GM19238 (cell line): ENCODE data around the gene SHC4.

Source experiments
- DNase-seq: peaks from one replicate; pipeline ENCODE4 v3.0.0; 2011; ENCODE audit warnings: low spot score; ENCODE audit not compliant: insufficient read length

Gene SHC4

DNA sequence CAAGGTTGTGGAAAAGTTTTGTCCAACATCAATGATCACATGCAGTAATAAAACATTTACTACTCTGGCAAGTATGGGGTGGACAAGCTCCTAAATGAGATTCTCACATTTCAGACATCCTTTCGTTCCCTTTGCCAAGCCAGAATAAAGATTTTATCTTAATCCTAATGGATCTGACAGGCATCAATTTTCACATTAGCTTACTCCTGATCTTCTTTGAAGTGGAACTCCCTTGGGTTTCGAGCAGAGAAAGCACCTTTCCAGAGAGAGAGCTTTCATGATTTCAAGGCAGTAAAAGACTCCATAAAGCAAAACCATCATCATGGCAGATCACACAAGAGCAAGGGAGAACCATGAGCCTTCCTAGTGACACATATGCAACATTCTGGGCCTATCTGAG, 113.1 kb downstream of the SHC4 start:
- no peak for DNase-seq

DNA sequence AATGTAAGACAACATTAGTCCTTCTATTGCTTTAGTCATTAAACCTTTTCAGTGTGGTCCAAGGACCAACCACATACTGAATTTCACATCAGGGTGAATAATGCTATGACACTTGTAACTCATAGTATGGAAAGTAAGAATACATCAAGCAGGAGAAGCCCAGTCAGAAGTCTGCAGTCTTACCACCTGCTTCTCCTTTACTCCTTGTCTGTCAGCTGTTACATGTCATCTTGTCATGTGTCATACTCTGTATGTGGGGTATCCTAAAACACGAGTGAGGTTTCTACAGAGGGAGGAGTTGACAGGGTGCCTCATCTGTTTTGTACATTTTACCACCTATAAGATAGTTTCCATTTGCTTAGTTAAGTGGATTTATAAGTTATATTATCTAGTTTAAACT, 118.6 kb downstream of the SHC4 start:
- DNase-seq: no peak

DNA sequence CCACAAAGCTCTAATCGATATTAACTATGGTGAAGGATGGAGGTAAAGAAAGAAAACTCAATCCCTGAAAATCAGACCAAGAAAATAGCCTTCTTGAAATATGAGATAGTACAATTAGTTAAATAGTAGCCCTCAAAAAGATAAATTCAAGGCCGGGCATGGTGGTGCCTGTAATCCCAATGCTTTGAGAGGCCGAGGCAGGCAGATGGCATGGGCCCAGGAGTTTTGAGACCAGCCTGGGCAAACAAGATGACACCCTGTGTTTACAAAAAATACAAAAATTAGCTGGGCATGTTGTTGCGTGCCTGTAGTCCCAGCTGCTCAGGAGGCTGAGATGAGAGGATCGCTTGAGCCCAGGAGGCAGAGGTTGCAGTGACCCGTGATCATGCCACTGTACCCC, 121.2 kb downstream of the SHC4 start:
- DNase-seq: no peak

DNA sequence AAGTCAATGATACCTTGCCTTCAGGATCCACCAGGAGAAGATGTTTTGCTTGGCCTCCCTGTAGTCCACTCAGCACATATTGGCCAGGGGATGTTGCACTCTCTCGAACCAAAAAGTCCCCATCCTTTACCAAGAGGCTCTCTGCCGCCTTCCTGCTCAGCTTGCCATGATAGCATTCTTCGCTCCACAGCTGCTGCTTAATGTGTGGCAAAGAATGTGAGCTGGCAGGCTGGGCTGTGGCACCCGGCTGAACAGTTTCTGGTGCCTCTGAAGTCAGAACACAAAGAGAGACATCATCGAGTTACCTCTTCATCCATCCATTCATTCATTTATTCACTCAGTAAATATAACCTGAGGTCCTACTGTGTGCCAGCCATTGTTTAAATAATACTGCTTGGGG, 129.0 kb downstream of the SHC4 start:
- no peak for DNase-seq

DNA sequence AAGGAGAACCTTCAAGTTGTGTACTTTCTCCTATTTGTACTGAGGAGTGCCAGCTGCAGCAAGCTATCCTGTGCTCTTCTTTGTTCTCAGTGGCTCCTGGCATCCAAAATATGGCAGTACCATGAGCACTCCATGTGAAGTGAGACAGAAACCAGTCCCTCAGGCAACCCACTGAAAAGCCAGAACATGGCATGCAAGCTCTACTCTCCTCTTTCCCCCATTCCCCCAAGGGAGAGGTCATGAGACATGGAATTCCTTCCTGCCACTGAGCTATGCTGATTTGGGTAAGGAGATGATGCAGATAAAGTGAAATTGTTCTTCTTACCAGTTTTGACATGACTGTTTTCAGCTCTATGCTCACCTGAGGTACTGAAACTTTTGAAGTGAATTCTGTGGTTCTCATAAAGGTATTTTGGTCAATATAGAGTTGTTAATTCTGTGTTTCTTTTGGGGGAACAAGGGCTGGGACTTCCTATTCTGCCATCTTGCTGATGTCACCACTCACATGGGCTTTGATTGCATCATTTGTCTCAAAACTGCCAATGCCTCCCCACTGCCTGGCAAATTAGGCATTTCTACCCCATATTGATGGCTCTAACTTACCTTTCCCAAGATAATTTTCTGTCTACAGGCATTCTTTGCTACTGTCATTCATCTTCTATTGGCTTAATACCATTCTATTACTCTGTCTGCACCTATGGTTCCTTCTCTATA, 130.0 kb downstream of the SHC4 start:
- DNase-seq: no peak

DNA sequence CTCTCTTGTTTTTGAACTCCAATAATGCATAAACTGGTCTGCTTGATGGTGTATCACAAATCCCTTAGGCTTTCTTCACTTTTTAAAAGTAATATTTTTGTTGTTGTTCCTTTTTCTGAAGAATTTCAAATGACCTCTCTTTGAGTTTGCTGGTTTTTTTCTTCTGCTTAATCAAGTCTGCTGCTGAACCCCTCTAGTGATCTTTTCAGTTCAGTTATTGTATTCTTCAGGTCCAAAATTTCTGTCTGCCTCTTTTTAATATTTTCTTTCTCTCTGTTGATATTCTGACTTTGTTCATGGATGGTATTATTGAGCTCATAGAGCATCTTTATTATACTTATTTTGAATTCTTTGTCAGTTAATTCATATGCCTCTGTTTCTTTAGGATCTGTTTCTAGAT, 131.1 kb downstream of the SHC4 start:
- DNase-seq: no peak

DNA sequence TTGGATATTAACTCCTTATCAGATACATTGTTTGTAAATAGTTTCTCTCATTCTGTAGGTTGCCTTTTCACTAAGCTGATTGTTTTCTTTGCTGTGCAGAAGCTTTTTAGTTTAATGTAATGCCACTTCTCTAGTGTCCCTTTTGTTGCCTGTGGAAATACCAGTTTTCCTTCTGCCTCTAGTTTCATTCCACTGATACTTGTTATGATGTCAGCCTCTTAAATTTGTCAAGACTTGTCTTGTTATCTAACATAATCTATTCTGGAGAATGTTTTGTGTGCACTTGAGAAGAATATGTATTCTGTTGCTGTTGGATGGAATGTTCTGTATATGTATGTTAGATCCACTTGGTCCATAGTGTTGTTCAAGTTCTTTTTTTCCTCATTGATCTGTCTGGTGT, 134.8 kb downstream of the SHC4 start:
- no peak for DNase-seq

DNA sequence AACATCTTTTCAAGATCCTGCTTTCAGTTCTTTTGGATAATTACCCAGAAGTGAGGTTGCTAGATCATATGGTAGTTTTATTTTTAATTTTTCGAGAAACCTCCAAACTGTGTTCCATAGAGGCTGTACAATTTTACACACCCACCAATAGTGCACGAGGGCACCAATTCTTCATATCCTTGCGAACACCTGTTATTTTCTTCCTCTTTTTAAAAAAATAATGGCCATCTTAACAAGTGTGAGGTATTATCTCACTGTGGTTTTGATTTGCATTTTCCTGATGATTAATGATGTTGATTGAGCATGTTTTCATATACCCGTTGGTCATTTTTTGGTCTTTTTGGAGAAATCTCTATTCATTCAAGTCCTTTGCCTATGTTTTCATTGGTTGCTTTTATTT, 135.2 kb downstream of the SHC4 start:
- no peak for DNase-seq

DNA sequence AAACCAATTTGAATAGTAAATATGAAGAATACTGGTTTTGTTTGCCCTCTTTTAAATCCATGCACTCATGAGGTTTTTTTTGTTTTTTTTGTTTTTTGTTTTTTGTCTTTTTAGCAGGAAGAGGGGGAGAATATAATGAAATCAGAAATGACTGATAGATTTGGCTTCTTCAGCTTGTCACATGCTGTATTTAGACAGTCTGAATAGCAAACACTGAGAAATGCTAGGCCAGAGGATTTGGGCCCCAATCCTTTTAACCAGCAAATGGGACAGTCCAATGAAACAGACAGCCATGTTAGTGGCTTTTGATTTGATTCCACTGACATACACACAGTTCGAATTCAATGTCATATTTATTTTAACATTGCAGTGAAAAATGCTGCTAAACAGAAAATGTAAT, 138.6 kb downstream of the SHC4 start:
- no peak for DNase-seq

DNA sequence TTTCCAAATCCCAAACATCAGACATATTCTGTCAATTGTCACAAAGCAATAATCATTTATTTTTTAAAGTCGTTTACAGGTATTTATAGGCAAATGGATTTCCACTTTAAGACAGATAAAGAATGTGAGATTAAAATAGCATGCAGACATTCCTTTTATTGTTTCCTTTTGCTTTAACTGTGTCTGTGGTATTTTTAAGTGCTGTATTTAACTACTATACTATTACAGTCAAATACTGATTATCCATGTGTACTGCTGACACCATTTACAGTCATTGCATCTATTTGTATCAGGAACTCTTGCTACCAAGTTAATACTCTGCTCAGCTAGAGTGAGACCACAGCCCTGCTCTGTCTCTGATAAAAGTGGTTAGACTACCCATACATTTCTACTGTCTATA, 140.0 kb downstream of the SHC4 start:
- no peak for DNase-seq

DNA sequence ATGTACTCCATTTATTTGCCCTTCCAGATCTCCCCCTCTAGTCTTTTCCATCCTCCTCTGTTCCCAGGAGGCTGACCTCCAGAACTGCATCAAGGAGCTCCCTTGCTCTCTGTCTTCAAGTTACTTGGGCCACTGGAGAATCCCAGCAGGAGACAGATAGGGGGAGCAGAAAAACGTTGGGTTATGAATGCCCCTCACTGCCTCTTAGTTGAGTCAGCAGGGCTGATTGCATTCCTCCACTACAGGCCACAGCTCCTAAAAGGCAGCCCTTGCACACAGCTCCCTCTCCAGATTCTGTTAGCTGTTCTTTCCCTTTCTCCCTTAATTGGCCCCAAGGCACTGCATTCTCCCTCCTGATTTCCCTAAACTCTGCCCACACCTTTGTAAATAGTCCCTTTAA, 140.5 kb downstream of the SHC4 start:
- no peak for DNase-seq

DNA sequence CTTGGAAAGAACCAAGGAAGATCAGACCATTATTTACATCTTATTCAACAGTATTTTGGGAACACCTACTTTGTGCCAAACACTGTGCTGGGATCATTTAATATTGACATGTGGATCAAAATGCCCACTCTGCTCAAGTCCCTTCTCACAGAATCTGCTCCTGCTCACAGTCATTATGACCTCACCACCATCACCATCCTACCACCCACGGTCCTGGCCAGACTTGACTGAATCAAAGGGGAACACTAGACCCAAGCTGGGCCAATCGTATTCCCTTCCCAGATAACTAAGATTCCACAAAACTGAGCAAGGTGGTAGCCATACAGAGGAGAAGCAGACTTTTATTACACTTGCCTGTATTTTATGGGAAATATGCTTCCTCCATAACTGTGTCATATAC, 149.4 kb downstream of the SHC4 start:
- DNase-seq: no peak

DNA sequence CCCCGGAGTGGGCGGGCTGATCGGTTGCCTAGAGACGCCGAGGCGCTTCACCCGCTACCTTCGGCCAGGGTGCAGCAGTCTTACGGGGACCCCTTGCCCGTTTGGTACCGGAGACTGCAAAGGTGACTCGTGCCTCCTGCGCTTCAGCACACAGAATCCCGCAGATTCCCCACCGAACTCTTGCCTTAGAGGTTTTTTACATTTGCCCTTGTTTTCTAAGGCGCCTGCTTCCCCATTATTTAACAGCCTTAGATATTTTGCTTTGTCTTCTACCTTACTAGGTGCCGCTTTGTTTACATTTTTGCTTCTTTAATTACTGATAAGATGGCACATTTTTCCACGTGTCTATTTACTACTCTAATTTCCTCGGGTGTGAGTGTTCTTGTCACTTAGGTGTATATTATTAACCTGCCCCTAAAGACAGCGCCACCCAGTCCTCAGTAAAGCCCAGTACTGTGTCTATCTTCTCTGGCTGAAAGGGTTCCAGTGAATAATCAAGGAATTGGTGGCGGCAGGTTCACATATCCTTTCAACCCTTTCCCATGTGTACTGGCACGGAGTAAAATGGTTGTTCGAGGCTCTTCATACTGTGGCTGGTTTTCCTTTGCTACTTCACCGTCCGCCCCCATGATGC, 152.3 kb downstream of the SHC4 start:
- DNase-seq: no peak

DNA sequence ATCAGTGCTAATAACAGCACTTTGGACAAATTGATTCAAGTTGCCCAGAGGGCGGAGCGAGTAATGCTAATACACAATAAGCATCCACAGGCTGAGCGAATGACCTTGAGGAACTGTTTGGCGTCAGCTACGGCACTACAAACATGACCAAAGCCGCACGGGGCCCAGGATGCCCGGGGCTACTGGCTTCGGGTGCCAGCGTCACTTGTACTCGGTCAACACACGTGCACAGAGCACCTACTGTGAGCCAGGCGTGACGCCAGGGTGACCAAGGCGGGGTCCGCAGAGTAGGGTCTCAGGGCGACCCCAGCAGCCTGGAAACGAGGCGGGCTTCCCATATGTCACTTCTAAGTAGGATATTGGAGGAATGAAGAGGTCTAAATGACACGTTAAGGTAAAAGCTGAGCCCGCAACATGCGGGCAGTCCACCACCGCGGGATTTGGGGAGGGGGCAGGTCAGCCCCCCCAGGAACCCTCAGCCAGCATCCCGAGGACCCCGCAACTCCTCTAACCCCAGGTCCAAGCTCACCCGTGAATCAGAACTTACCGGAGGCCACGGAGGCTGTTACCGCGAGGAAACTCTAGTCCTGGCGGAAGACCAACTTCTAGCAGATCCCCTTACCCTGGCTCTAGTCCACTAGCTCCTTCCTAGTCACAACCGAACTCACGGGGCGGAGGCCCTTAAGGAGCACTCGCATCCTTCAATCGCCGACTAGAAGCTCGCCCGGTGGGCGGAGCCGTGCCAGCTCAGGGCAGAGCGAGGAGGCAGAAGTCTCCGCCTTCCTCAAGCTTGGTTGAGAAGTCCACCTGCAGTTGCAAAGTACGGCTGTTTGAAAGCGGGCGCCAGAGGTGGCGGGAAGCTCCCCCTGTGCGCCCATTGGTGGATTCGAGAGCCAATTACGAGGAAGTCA, 153.1 kb downstream of the SHC4 start, which contains the start of gene CEP152:
CEP152 (minus strand) TSS at position 656 of the 911 bp plus-strand sequence. CDS start 5,420 bp downstream, outside the sequence.
- peak; percentile 77 for DNase-seq

DNA sequence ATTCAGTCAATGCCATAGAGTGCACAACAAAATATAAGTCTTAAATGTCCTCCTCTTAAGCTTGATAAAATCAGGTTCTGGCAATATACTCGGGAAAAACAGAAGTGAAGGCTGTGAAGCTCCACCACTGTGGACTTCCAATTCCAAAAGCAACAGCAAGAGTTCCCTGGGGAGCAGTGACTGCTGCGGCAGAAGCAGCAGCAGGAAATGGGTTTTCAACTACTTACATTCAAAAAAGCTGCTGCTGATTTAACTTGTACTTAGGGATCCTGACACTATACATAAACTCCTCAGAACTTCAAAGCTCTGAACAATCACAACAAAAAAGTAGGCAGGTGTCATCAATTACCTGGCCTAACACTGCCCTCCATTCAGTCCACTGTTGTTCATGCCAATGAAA, 157.6 kb downstream of the SHC4 start:
- no peak for DNase-seq

DNA sequence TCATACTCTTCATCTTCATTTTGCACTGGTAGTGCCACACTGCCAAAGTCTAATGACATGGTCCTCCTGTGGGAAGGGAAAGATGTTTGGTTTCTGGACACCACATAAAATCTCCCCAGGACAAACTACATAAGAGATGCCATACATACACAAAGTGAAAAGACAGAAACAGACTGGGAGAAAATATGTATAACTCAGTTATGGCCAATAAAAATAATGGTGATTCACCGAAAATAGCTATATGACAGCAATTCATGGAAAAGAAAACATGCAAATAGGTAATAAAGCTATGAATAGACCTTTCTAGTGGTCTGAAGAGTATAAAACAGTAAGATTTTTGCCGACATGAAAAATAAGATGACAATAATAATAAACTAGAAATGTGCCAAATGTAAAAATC, 158.1 kb downstream of the SHC4 start:
- DNase-seq: no peak

DNA sequence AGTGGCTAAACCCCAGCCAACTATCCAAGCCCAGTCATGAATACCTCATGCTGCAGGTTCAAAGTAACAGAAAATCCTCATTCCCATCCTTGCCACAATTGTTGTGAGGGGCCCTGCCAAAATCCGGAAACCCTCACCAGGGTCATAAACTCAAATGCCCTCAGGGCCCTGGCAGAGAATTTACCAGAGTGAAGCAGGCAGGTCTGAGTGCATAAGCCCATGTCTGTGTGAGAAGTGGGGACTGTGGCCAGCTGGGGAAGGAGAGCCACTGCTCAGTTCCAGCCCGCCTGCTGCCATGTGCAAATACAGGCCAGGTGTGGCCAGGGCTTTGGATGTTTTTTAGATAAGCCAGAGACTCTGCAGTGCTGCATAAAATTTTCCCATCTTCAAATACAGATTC, 159.8 kb downstream of the SHC4 start:
- DNase-seq: no peak

DNA sequence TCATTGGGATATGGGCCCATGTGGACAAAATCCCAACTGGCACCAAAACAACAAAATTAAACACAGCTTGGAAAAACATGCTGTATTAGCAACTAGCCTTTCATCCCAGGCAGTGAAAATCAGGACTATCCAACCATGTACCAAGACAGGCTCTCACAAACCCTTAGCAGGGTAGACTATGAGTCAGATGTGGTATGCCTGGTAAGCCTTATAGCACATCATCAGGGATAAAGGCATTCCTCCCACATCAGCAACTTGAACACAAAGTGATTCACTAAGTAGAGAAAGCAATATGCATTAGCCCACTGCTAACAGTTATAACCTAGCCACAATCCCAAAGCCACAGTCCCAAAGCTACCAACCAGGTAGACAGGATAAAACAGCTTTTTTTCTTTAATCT, 160.9 kb downstream of the SHC4 start:
- DNase-seq: no peak

DNA sequence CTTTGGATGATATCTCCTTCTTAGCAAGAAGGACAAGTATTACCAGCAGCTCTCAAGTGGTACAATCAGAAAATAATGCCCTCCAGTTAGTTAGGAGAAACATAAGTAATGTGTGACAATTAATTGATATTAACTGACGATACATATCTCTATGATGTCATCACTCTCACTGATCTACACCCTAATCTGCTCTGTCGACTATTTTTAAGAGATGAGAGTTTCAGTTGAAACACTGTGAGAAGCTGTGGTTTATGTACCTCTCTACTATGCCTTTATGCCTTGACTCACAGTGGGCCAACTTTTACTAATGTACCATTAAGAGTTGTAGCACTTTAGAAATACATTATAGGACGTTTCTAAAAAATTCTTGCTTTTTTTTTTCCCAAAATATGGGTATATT, 161.5 kb downstream of the SHC4 start:
- no peak for DNase-seq

DNA sequence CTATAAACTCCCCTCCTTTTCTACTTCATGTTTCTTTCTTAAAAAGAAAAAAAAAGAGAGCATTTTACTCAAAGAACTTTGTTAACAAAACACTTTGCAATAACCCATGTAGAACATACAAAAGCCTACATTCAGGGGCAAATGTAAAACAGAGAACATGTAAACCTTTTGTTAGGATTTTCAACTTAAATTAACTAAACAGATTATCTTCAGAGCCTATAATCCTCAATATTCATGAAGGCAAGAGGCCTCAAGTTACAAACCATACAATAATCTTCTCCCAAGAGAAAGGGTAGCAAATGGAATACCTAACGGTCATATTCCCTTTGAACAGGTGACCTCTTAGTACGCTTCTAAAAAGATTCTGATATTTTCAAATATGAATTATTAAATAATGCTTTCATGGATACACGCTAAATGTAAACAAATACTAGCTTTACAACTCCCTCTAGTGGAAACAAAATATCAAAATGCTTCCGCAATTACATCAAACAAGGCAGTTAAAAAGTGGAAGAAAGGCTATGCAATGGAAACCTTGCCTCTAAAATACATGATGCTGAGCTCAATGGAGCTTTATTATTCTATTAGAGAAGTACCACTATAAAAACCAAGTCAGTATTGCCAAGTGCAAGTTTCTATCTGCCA, 162.8 kb downstream of the SHC4 start:
- no peak for DNase-seq

DNA sequence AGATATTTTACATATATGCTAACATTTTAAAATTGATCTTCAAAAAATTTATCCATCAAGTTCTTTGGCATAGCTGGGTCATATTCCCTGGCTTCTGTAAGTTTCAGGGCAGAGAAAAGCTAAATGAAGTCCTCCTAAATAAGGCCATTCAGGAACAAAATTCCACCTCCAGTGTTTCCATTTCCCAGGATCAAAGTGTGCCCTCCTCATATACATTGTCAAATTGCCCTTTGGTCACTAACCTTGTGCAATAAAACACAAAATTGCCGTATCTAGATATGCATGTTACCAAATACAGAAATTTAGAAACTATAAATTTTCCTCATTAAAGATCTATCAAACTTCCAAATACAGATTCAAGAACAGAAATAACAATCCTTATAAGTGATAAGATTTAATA, 163.5 kb downstream of the SHC4 start:
- no peak for DNase-seq

DNA sequence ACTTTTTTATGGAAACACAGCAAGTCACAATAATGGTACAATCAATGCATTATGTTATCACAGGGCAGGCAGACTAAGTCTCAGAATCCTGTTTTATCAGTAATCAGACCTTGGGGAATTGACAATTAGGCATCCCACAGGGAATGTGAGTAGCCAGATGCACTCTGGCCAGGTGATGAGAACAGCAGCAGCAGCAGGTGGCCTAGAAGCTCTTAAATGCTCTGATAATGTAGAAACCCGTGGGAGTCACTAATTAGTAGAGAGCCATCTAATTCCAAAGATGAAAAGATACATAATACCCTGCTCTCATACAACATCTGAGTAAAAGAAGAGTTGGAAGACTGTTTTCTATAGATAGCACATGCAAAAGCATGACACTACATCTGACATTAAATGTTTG, 165.4 kb downstream of the SHC4 start:
- DNase-seq: no peak
